IMR-90 (cell line): ENCODE data around the gene TGFBR1. TPM values are rescaled to one million over a fixed set of nuclear protein-coding genes. Genes with fewer than 3 reads are reported as not detected.
A peak's percentile ranks its signal among the peaks of the same experiment; 100 is the strongest.

ENCODE experiments used
- ATAC-seq: fragments of 200-7000 bp; cut with Tn5 transposase; 2 replicates; pipeline ENCODE4 v1.9.1; 2020; ENCODE audit warnings: low read depth, mild to moderate bottlenecking, moderate library complexity
- BruUV-seq: library from RNA; stranded (reverse); fragments of 400-500 nt; replicated peaks from 2 replicates; lab custom pipeline; 2021; lab: Mats Ljungman, UMichigan
- CTCF ChIA-PET: fragments of 300-600 bp; formaldehyde crosslinking; extraction: SDS; loops from one replicate; lab custom pipeline; 2021; ENCODE audit warnings: antibody characterized with exemption; lab: Yijun Ruan, JAX
- POLR2A ChIA-PET: fragments of 300-600 bp; sonication (Branson Sonifier 250); formaldehyde crosslinking; loops from one replicate; lab custom pipeline; 2022; ENCODE audit warnings: antibody characterized with exemption; ENCODE audit not compliant: unreplicated experiment; lab: Charles Lee
- DNase-seq: peaks from one replicate; pipeline ENCODE4 v3.0.0; 2013
- H2AFZ ChIP-seq: replicated peaks from 2 replicates; pipeline ENCODE3; 2013; ENCODE audit warnings: low read length, mild to moderate bottlenecking; ENCODE audit not compliant: poor library complexity
- H2AK5ac ChIP-seq: 2 replicates; pipeline ENCODE4 v1.6.1; 2013; ENCODE audit warnings: low read depth, low read length, inconsistent platforms
- H2AK9ac ChIP-seq: replicated peaks from 2 replicates; pipeline ENCODE3; 2013; ENCODE audit warnings: mild to moderate bottlenecking, low read depth, low read length, moderate library complexity; ENCODE audit not compliant: poor library complexity
- H2BK120ac ChIP-seq: 2 replicates; pipeline ENCODE4 v1.6.1; 2013; ENCODE audit warnings: low read depth, low read length, inconsistent platforms
- H2BK15ac ChIP-seq: 3 replicates; pipeline ENCODE4 v1.6.1; 2013; ENCODE audit warnings: low read depth, low read length, inconsistent platforms
- H2BK20ac ChIP-seq: 2 replicates; pipeline ENCODE4 v1.6.1; 2013; ENCODE audit warnings: low read depth, mild to moderate bottlenecking, inconsistent platforms, low read length, moderate library complexity
- H2BK5ac ChIP-seq: 2 replicates; pipeline ENCODE4 v1.6.1; 2013; ENCODE audit warnings: mild to moderate bottlenecking, low read depth, low read length, inconsistent platforms; ENCODE audit not compliant: poor library complexity, severe bottlenecking
- H3K14ac ChIP-seq: replicated peaks from 2 replicates; pipeline ENCODE4 v1.6.1; 2013; ENCODE audit warnings: low read depth, low read length, inconsistent platforms
- H3K18ac ChIP-seq: 2 replicates; pipeline ENCODE4 v1.6.1; 2013; ENCODE audit warnings: low read depth, low read length, control low read depth
- H3K23ac ChIP-seq: 2 replicates; pipeline ENCODE4 v1.6.1; 2013; ENCODE audit warnings: low read depth, low read length, inconsistent platforms
- H3K27ac ChIP-seq: 2 replicates; pipeline ENCODE4 v1.5.1; 2013; ENCODE audit warnings: mild to moderate bottlenecking, control low read depth, low read length; ENCODE audit not compliant: insufficient read depth
- H3K27me3 ChIP-seq: 2 replicates; pipeline ENCODE4 v1.6.1; 2013; ENCODE audit warnings: low read length; ENCODE audit not compliant: control insufficient read depth, insufficient read depth
- H3K36me3 ChIP-seq: 2 replicates; pipeline ENCODE4 v1.6.1; 2013; ENCODE audit warnings: low read length, mixed read lengths; ENCODE audit not compliant: control insufficient read depth, insufficient read depth
- H3K4ac ChIP-seq: 2 replicates; pipeline ENCODE4 v1.6.1; 2013; ENCODE audit warnings: low read depth, low read length, inconsistent platforms
- H3K4me1 ChIP-seq: 2 replicates; pipeline ENCODE4 v1.6.1; 2013; ENCODE audit warnings: low read length, mixed read lengths; ENCODE audit not compliant: control insufficient read depth, insufficient read depth
- H3K4me2 ChIP-seq: 2 replicates; pipeline ENCODE4 v1.6.1; 2013; ENCODE audit warnings: low read depth, mild to moderate bottlenecking, control low read depth, low read length, moderate library complexity
- H3K4me3 ChIP-seq: 2 replicates; pipeline ENCODE4 v1.5.1; 2013; ENCODE audit warnings: low read depth, mild to moderate bottlenecking, control low read depth, low read length, moderate library complexity; ENCODE audit not compliant: insufficient read depth
- H3K56ac ChIP-seq: 2 replicates; pipeline ENCODE4 v1.6.1; 2013; ENCODE audit warnings: low read length, inconsistent platforms; ENCODE audit not compliant: insufficient read depth; ENCODE audit errors: extremely low read depth
- H3K79me1 ChIP-seq, 2 experiments: 2 replicates each; pipeline ENCODE4 v1.6.1; 2013; ENCODE audit warnings: low read length in 2 of 2, inconsistent platforms in 1 of 2, low read depth in 1 of 2
- H3K9ac ChIP-seq: 2 replicates; pipeline ENCODE4 v1.6.1; 2013; ENCODE audit warnings: low read depth, low read length, control low read depth
- H3K9me1 ChIP-seq: 2 replicates; pipeline ENCODE4 v1.6.1; 2013; ENCODE audit warnings: low read length, inconsistent platforms; ENCODE audit not compliant: insufficient read depth
- H3K9me3 ChIP-seq: 2 replicates; pipeline ENCODE4 v1.6.1; 2013; ENCODE audit warnings: low read length; ENCODE audit not compliant: control insufficient read depth, insufficient read depth
- H4K20me1 ChIP-seq: 2 replicates; pipeline ENCODE4 v1.6.1; 2013; ENCODE audit warnings: low read length, inconsistent platforms; ENCODE audit not compliant: insufficient read depth
- H4K5ac ChIP-seq: 2 replicates; pipeline ENCODE4 v1.6.1; 2013; ENCODE audit warnings: mild to moderate bottlenecking, low read depth, low read length, control low read depth
- H4K8ac ChIP-seq, 2 experiments: 2 replicates each; pipeline ENCODE4 v1.6.1; 2013; ENCODE audit warnings: low read depth in 2 of 2, low read length in 2 of 2, control low read depth in 1 of 2, inconsistent platforms in 1 of 2
- H4K91ac ChIP-seq: 2 replicates; pipeline ENCODE4 v1.6.1; 2013; ENCODE audit warnings: low read depth, low read length, inconsistent platforms; ENCODE audit not compliant: insufficient read depth
- BHLHE40 ChIP-seq: fragments of 150-350 bp; IDR thresholded peaks from 2 replicates; pipeline ENCODE4 v1.6.1; 2016; ENCODE audit warnings: mild to moderate bottlenecking, low read depth, low read length
- CHD1 ChIP-seq: IDR thresholded peaks from 2 replicates; pipeline ENCODE4 v1.6.1; 2012; ENCODE audit warnings: low read depth, low read length, improper control_type of control experiment
- FOS ChIP-seq: fragments of 150-350 bp; IDR thresholded peaks from 2 replicates; pipeline ENCODE4 v1.6.1; 2016; ENCODE audit warnings: low read depth, low read length
- MAFK ChIP-seq: IDR thresholded peaks from 2 replicates; pipeline ENCODE4 v1.6.1; 2012; ENCODE audit warnings: low read depth, low read length, improper control_type of control experiment
- MAZ ChIP-seq: IDR thresholded peaks from 2 replicates; pipeline ENCODE4 v1.6.1; 2012; ENCODE audit warnings: low read depth, mild to moderate bottlenecking, low read length, improper control_type of control experiment, moderate library complexity, borderline replicate concordance
- MXI1 ChIP-seq: IDR thresholded peaks from 2 replicates; pipeline ENCODE4 v1.6.1; 2012; ENCODE audit warnings: low read depth, mild to moderate bottlenecking, low read length, moderate library complexity, borderline replicate concordance
- NFE2L2 ChIP-seq: fragments of 150-350 bp; IDR thresholded peaks from 2 replicates; pipeline ENCODE4 v1.6.1; 2016; ENCODE audit warnings: low read depth, mild to moderate bottlenecking, low read length
- POLR2A ChIP-seq: IDR thresholded peaks from 2 replicates; pipeline ENCODE4 v1.6.1; 2012; ENCODE audit warnings: mild to moderate bottlenecking, low read depth, low read length
- RAD21 ChIP-seq: IDR thresholded peaks from 2 replicates; pipeline ENCODE4 v1.6.1; 2012; ENCODE audit warnings: low read length, improper control_type of control experiment
- RCOR1 ChIP-seq: IDR thresholded peaks from 2 replicates; pipeline ENCODE4 v1.6.1; 2012; ENCODE audit warnings: mild to moderate bottlenecking, low read length, improper control_type of control experiment; ENCODE audit not compliant: insufficient replicate concordance
- RFX5 ChIP-seq: IDR thresholded peaks from 2 replicates; pipeline ENCODE4 v1.8.0; 2012; ENCODE audit warnings: low read depth, mild to moderate bottlenecking, low read length, moderate library complexity
- SMC3 ChIP-seq: fragments of 150-350 bp; IDR thresholded peaks from 2 replicates; pipeline ENCODE4 v1.6.1; 2016; ENCODE audit warnings: low read depth, mild to moderate bottlenecking, antibody characterized with exemption, low read length, moderate library complexity
- WGBS, 2 experiments: methylation state at CpG; one replicate each; pipeline versions ENCODE4 v1.1.5 to v1.1.7; 2013; ENCODE audit warnings: missing lambda C conversion rate in 2 of 2; ENCODE audit not compliant: insufficient read length in 1 of 2; ENCODE audit errors: extremely low coverage in 2 of 2; 5-methylcytosine and 5-hydroxymethylcytosine counted together
- dilution Hi-C: fragments of 300-500 bp; cut with HindIII; formaldehyde crosslinking; loops from one replicate; pipeline ENCODE4 v1.14.3; 2018; ENCODE audit warnings: low sequenced_read_pairs; ENCODE audit not compliant: unreplicated experiment
- in situ Hi-C: fragments of 300-500 bp; cut with MboI; formaldehyde crosslinking; loops from 3 replicates; pipeline ENCODE4 v1.14.3; 2019; ENCODE audit warnings: low sequenced_read_pairs, inconsistent platforms, mixed read lengths
- intact Hi-C: fragments of 100-400 bp; cut with micrococcal nuclease; formaldehyde crosslinking; loops from 2 replicates; pipeline ENCODE4 v1.10.0; 2022
- polyA plus RNA-seq, 3 experiments: library from polyadenylated mRNA; depleted of rRNA; stranded (reverse); fragments of >200 nt; gene quantifications; 2 replicates each; pipeline ENCODE4 v1.2.3, GENCODE V29; 2012; ENCODE audit warnings: low replicate concordance in 1 of 3
- total RNA-seq: library from RNA; depleted of rRNA; stranded (reverse); fragments of >200 nt; gene quantifications from 2 replicates; pipeline ENCODE4 v1.2.3, GENCODE V29; 2012
- TF ChIP-seq, protein P1 (sequence below): fragments of 150-350 bp; IDR thresholded peaks from 2 replicates; pipeline ENCODE4 v1.6.1; 2017; ENCODE audit warnings: mild to moderate bottlenecking, antibody characterized with exemption, low read length, low read depth
- TF ChIP-seq, protein P2 (sequence below): conservative IDR thresholded peaks from 2 replicates; pipeline ENCODE4 v1.5.1; 2012; ENCODE audit warnings: mild to moderate bottlenecking, low read depth, low read length, improper control_type of control experiment

Gene TGFBR1
- total and polyA plus RNA-seq, 2 of the 4 experiments (the other 2 are of a cell fraction), result 15.1 to 75.3 TPM

DNA sequence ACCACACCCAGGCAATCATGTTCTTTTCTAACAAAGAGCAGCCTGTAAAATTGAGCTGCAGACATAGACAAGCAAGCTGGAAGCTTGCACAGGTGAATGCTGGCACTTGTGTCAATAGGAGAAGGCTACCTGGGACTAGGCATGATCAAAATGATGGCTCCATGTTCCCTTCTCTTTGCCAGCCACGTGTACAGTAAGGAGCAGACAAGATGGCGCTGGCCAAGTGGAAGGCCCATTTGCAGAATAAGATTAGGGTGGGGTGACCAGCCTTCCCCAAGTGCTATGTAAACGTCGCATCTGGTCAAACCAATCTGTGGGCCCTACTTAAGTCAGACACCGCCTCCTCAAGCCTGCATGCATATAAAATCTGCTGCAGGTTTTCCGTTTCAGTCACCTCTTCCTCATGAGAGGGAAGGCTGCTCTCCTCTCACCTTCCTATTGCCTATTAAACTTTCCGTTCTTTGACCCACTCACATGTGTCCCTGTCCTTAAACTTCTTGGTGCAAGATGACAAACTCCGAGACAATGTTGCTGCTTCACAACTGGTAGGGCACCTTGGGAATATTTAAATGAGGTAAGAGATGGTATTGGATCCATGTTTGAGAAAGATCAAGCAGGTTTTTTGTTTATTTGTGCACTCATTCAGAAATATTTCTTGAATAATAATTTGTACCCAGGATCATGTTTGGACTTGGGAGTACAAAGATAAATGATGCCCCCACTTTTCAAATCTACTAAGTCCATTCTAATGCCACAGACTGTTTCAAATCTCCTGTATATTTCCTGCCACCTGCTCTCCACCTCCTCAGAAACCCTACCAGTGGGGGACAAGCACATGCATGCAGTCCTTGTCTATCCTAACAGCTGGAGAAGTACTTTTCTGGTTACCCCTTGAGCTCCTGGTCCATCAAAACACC, 30.7 kb upstream of the TGFBR1 start (continued):
- no peak for TF ChIP-seq SMC3
- no peak for TF ChIP-seq POLR2A
- no peak for TF ChIP-seq MAZ

DNA sequence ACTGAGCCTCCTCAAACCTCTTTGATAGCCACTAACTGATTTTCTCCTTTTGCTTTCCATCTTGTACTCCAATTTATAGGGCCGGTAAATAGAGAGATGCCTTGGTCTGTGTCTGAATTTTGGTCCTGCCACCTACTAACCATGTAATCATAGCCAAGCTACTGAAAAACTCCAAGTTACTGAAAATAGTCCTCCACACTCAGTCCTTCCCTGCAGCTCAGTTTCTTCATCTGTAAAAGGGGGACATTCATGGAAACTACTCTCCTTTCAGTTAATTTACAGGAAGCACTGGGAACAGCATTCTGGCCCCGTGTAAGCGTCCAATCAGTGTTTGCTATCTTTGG, 30.0 kb upstream of the TGFBR1 start:
- no CpG with 5 or more reads among the region's 3 CpGs for WGBS, 2 experiments
- no peak overlapping the region for H2AK9ac ChIP-seq
- in situ Hi-C loops (no loop called here), dilution Hi-C loops (no loop called here), intact Hi-C loops (no loop called here)
- H2BK120ac ChIP-seq, result peak overlapping the region; percentile 83
- peak overlapping the region; percentile 93 for H4K5ac ChIP-seq
- H3K4me2 ChIP-seq, result no peak overlapping the region; the same call in 1 of the 2 replicates
- no peak for ATAC-seq
- H4K8ac ChIP-seq, result peak overlapping the region; percentile 41 to 62; a peak in 3 of 4 replicates
- no peak overlapping the region for H3K4me3 ChIP-seq
- peak overlapping the region; percentile 69 for H2BK20ac ChIP-seq
- ChIA-PET CTCF (interaction anchor here (1.2 kb wide), 1 partner anchor 17 kb away, joined by 4 read pairs; no protein-coding TSS in a partner anchor), POLR2A (no interaction called here)
- peaks cover 18% of the 10 kb centered on the region for H3K4me1 ChIP-seq
- peak overlapping the region; percentile 86 for H2BK5ac ChIP-seq
- peak overlapping the region; percentile 95 for H3K14ac ChIP-seq
- H3K4ac ChIP-seq, result peak overlapping the region; percentile 93
- peak overlapping the region; percentile 78 for H3K27ac ChIP-seq
- H3K9me1 ChIP-seq, result peaks cover 23% of the 10 kb centered on the region
- H3K9me3 ChIP-seq, result no peaks in the 10 kb centered on the region
- H2BK15ac ChIP-seq, result peak overlapping the region; percentile 79; the same call in 1 of the 3 replicates
- 0 out of 2 replicates have a peak overlapping the region, but pooled peaks have one; percentile 10 for H3K56ac ChIP-seq
- 0 out of 2 replicates have a peak overlapping the region, but pooled peaks have one; percentile 44 for H3K9ac ChIP-seq
- H2AFZ ChIP-seq, result peak overlapping the region; percentile 5
- H3K18ac ChIP-seq, result peak overlapping the region; percentile 88
- peaks cover 10% of the 10 kb centered on the region; the same call in 1 of the 2 replicates for H3K36me3 ChIP-seq
- BruUV-seq, result no TSS peak
- H3K27me3 ChIP-seq, result no peaks in the 10 kb centered on the region
- peaks cover 5% of the 10 kb centered on the region; the same call in 1 of the 2 replicates for H4K20me1 ChIP-seq
- H3K23ac ChIP-seq, result peak overlapping the region; percentile 67; the same call in 1 of the 2 replicates
- peak overlapping the region; percentile 91 for H2AK5ac ChIP-seq
- no peak for DNase-seq
- no peaks in the 10 kb centered on the region for H3K79me1 ChIP-seq
- peak overlapping the region; percentile 87 for H4K91ac ChIP-seq
- TF ChIP-seq RAD21 (no peak), FOS (no peak), BHLHE40 (no peak), MXI1 (no peak), CHD1 (no peak), RFX5 (no peak), MAZ (no peak), SMC3 (no peak), NFE2L2 (no peak), MAFK (no peak), RCOR1 (no peak)
- TF ChIP-seq, protein P1, sequence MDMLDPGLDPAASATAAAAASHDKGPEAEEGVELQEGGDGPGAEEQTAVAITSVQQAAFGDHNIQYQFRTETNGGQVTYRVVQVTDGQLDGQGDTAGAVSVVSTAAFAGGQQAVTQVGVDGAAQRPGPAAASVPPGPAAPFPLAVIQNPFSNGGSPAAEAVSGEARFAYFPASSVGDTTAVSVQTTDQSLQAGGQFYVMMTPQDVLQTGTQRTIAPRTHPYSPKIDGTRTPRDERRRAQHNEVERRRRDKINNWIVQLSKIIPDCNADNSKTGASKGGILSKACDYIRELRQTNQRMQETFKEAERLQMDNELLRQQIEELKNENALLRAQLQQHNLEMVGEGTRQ, result no peak
- TF ChIP-seq, protein P2, sequence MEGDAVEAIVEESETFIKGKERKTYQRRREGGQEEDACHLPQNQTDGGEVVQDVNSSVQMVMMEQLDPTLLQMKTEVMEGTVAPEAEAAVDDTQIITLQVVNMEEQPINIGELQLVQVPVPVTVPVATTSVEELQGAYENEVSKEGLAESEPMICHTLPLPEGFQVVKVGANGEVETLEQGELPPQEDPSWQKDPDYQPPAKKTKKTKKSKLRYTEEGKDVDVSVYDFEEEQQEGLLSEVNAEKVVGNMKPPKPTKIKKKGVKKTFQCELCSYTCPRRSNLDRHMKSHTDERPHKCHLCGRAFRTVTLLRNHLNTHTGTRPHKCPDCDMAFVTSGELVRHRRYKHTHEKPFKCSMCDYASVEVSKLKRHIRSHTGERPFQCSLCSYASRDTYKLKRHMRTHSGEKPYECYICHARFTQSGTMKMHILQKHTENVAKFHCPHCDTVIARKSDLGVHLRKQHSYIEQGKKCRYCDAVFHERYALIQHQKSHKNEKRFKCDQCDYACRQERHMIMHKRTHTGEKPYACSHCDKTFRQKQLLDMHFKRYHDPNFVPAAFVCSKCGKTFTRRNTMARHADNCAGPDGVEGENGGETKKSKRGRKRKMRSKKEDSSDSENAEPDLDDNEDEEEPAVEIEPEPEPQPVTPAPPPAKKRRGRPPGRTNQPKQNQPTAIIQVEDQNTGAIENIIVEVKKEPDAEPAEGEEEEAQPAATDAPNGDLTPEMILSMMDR, result no peak
